ENCODE data around the gene SYNJ2. TPM values are rescaled to one million over a fixed set of nuclear protein-coding genes. Genes with fewer than 3 reads are reported as not detected.

The SYNJ2 gene
- total RNA-seq, 1 donor from 2014 or later, result 44.9 TPM

- intact Hi-C loops (cut with micrococcal nuclease), result no loop called here
These were observed 114.0 kb downstream of the SYNJ2 start for GRCh38 chr6:158095671-158096070.

DNA sequence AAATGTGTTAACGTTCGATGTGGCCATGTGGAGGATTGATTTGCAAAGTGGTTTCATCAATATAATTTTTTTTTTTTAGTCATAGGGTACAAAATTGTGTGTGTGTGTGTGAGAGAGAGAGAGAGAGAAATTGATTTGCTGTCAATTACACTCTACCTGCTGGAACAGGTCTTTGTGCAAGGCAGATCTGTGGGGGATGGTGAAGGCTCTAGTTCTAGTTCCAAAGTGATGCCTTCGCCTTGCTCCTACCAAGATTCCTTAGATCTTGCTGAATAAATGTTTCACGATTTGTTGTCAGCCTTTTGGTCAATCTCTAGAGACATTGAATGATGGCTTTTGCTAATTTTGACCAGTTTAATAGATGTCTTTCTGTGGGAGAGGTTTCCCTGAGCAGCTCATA lies 121.6 kb downstream of the SYNJ2 start:
- intact Hi-C loops (cut with micrococcal nuclease), result no loop called here

DNA sequence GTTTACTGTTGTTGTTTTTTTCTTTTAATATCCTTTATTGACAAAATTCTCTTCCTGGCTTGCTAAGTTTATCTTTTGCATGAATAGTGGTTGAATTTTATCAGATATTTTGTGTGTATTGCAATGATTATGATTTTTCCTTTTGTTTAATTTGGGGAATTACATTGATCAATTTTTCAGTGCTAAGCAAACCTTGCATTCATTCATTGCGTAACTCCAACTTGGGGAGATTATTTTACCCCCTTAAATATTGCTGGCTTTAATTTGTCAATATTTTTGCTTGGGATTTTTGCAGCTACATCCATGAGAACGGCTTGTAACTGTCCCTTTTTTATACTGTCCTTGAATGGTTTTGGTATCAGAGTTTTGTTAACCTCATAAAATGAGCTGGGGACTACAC lies 123.0 kb downstream of the SYNJ2 start:
- intact Hi-C loops (cut with micrococcal nuclease), result no loop called here

DNA sequence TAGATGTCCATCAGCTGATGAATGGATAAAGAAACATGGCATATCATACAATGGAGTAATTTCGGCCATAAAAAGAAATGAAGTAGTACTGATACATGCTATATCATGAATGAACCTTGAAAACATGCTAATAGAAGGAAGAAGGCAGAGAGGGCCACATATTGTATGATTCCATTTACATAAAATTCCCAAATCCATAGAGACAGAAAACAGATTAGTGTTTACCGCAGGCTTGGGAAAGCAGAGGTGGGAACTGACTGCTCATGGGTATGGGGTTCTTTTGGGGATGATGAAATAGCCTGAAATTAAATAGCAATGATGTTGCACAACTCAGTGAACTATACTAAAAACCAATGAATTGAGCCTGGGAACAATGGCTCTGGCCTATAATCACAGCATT lies 128.1 kb downstream of the SYNJ2 start:
- intact Hi-C loops (cut with micrococcal nuclease), result no loop called here

DNA sequence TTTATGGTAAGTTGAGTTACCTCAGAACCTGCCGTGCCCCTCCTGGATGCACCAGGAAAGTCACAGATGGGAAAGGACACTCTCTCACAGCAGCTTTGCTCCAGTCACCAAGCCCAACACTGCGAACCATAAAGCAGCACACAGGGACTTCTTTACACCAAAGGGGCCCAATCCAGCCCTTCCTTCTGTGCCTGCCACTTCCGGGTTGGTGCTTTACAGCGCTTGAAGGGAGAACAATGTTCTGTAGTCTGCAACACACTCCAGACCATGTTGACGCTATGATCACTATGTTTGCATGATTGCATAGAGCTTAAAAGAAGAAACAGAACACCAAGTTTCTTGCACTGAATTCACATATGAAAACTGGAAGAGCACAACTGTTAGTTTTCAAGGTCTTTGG lies 129.3 kb downstream of the SYNJ2 start:
- intact Hi-C loops (cut with micrococcal nuclease), result no loop called here

DNA sequence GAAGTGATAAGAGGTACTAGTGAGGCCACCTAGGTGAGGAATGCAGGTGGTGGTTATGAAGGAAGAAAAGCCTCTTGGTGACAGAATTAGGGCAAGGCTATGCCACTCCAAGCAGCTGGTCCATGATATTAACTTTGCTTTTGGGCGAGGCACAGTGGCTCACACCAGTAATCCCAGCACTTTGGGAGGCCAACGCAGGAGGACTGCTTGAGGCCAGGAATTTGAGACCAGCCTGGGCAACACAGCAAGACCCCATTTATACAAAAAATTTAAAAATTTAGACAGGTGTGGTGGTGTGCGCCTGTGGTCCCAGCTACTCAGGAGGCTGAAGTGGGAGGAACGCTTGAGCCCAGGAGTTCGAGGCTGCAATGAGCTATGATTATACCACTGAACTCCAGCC lies 130.3 kb downstream of the SYNJ2 start:
- intact Hi-C loops (cut with micrococcal nuclease), result no loop called here

- intact Hi-C loops (cut with micrococcal nuclease), result no loop called here
These were observed 132.1 kb downstream of the SYNJ2 start for GRCh38 chr6:158113802-158114201.

GRCh38 chr6:158115102-158115501 lies 133.4 kb downstream of the SYNJ2 start:
- intact Hi-C loops (cut with micrococcal nuclease), result no loop called here

DNA sequence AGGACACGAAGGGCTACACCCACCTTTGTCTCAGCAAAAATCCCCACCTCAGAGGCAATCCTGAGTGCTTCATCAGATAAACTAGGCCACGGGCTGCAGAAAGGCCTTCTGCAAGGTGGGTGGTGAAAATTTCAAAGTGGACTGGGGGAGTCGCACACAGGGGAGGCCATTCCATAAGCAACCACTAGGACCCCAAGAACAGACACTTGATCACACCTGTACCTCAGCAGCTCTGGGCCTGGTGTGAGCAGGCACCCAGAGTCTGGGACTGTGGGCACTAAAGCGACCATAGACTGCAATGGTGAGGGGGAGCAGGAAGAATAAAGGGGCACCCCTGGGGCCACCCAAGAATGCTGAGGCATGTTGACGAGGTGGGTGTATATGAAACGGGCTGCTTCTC lies 133.8 kb downstream of the SYNJ2 start:
- intact Hi-C loops (cut with micrococcal nuclease), result no loop called here

DNA sequence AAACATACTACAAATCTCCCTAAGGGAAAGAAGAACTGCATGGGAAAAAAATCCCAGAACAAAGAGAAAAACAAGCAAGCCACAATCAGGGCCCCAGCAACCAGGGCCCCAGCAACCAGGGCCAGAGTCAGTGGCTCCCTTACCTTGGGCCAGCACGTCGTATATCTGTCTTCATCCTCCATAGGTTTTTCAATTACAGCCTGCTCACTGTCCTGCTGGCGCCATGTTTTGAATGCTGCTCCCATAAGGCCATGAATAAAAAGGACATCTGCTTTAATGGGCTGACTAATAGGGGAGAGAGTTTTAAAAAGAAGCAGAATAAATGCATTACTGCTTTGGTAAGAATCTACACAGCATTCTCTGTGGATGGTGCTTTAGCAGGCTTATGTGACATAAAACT lies 137.2 kb downstream of the SYNJ2 start:
- intact Hi-C loops (cut with micrococcal nuclease), result no loop called here

DNA sequence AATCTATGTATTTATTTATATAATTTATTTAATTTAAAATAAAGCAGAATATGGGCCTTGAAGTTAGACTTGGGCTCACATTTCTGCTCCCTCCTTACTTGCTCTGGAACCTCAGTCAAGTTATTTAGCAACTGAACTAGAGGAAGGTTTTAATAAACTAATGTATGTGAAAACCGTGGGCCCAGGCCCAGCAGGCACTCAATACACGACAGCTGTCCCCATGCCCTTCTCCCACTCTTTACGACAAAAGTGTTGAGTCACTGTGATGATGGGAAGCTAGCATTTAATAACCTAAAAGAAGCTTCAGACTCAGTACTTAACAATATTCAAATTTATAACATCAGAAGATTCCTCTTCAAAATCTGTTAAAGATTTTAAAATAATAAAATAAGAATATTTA lies 139.7 kb downstream of the SYNJ2 start:
- intact Hi-C loops (cut with micrococcal nuclease), result no loop called here

DNA sequence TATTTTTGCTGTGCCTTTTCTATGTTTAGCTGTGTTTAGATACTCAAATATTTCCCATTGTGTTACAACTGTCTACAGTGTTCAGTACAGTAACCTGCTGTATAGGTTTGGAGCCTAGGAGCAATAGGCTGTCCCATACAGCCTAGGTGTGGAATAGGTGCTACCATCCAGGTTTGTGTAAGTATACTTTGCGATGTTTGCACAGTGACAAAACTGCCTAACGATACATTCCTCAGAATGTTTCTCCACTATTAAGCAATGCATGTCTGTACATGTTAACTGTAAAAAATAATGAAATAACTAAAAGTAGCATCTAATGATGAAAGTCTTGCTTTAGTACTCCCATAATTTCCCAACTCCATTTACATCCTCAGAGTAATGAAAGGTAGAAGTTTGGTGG lies 140.4 kb downstream of the SYNJ2 start:
- intact Hi-C loops (cut with micrococcal nuclease), result no loop called here

- intact Hi-C loops (cut with micrococcal nuclease), result no loop called here
These were observed 142.6 kb downstream of the SYNJ2 start for GRCh38 chr6:158124288-158124687.

GRCh38 chr6:158125271-158125670 lies 143.6 kb downstream of the SYNJ2 start:
- intact Hi-C loops (cut with micrococcal nuclease), result no loop called here

DNA sequence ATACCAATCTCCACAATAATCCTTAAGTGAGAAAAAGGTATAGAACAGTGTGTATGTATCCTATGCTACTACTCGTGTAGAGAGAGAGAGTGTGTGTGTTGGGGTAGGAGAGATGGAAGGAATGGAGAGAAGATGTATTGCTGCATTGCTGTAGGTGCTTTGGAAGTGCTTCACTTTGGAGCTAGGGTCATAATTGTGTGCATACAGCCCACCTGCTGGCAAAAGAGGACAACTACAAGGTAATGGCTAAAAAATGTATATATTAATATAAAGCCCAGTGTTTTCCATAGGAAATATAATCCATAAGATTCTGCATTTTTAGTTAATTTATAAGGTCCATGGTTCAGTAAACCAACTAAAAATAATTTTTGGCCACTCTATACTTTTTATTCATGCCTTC lies 150.3 kb downstream of the SYNJ2 start:
- intact Hi-C loops (cut with micrococcal nuclease), result loop anchor here (2.0 kb wide), 1 partner anchor 375 kb away; no protein-coding TSS in a partner anchor

DNA sequence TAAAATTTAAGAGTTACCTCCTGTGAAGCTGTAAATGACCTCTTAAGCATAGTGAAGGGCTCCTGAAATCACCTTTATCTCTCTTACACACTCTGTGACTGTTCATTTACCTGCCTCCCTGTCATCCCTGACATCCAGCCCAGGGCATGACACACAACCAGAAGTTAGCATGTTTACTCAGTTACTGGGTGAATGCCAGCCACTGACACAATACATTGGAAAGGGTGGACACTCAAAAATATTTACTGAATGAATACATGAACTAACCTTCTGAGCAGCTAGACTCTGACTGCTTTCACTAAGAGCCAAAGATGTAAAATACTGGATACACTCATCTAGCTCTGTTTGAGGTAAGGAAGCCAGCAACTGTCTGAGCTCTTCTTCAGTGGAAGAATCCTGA lies 161.1 kb downstream of the SYNJ2 start:
- intact Hi-C loops (cut with micrococcal nuclease), result no loop called here

- intact Hi-C loops (cut with micrococcal nuclease), result no loop called here
These were observed 162.0 kb downstream of the SYNJ2 start for GRCh38 chr6:158143700-158144099.

Other genes starting within 250 kb of the SYNJ2 start
- gene SNX9, start 158.6 kb upstream of the SYNJ2 start, total RNA-seq, result 14.2 and 14.8 TPM in 2 replicates
- gene SERAC1, start 186.4 kb downstream of the SYNJ2 start, total RNA-seq, result 6.6 and 6.7 TPM in 2 replicates
- gene GTF2H5, start 186.5 kb downstream of the SYNJ2 start, total RNA-seq, result 25.6 and 26.5 TPM in 2 replicates

Data from T-helper 1 cell treated with Interleukin-12 subunit alpha and Interleukin-12 subunit beta and Interleukin-4 antibody, amounts not matched to agents 30 ng/mL and 1 ng/mL, for 36 hours (primary cell).